ENCODE measurements around the gene MBD4. TPM values are rescaled to one million over a fixed set of nuclear protein-coding genes. Genes with fewer than 3 reads are reported as not detected.

The MBD4 gene
- total RNA-seq, 1 experiment from 2014 or later = 15.7 TPM

GRCh38 chr3:129416415-129416814 is 23.3 kb downstream of the MBD4 start:
- H3K4me1 ChIP-seq (ENCODE audit: control insufficient read depth in 1 of 2, insufficient read depth in 2 of 2, low read length in 2 of 2) = peaks cover 0 to 5% of the 10 kb centered on the region in 2 experiments; a peak in 1 of 4 replicates
- no peaks in the 10 kb centered on the region for H3K79me2 ChIP-seq (ENCODE audit: insufficient read depth, low read length)
- H3K36me3 ChIP-seq (ENCODE audit: control insufficient read depth in 1 of 2, insufficient read depth in 2 of 2, low read length in 2 of 2) = no peaks in the 10 kb centered on the region
- BruUV-seq (replicated peaks) = no TSS peak
- H2AFZ ChIP-seq (ENCODE audit: low read depth, low read length, poor library complexity, severe bottlenecking) = no peak overlapping the region
- peaks cover 3% of the 10 kb centered on the region; the same call in 1 of the 2 replicates for H3K27me3 ChIP-seq (ENCODE audit: insufficient read depth, low read length)
- ATAC-seq (no peak), DNase-seq (ENCODE audit: low read depth, low spot score) (no peak)
- CTCF ChIA-PET = no interaction called here
- no peaks in the 10 kb centered on the region for H3K9me3 ChIP-seq (ENCODE audit: control insufficient read depth in 1 of 2, insufficient read depth in 1 of 2, low read depth in 1 of 2, low read length in 2 of 2)
- no peak overlapping the region for H3K4me3 ChIP-seq (replicated peaks in 1 of 2; ENCODE audit: low read depth in 1 of 2, low read length in 2 of 2)
- no peak overlapping the region for H3K9ac ChIP-seq (ENCODE audit: low read length)
- intact Hi-C loops (cut with micrococcal nuclease) = no loop called here
- H3K4me2 ChIP-seq (ENCODE audit: low read length) = no peak overlapping the region
- H3K27ac ChIP-seq (ENCODE audit: low read depth, low read length) = no peak overlapping the region
- RAD21 ChIA-PET (ENCODE audit: low non-redundant PET in 1 of 2, low total read pairs in 2 of 2, uncharacterized antibody in 2 of 2, unreplicated experiment in 2 of 2) = no interaction called here
- POLR2A ChIA-PET = no interaction called here
- no peak for TF ChIP-seq SP1 (IDR thresholded peaks at IDR 0.05; ENCODE audit: low read depth)
- no peak for TF ChIP-seq EZH2phosphoT487 (IDR thresholded peaks at IDR 0.05; ENCODE audit: borderline replicate concordance)
- no peak for TF ChIP-seq EGR1 (IDR thresholded peaks at IDR 0.05; ENCODE audit: low read depth)
- no peak for TF ChIP-seq POLR2AphosphoS5 (IDR thresholded peaks at IDR 0.05; ENCODE audit: low read depth, low read length)
- no peak for TF ChIP-seq TCF7L2 (IDR thresholded peaks at IDR 0.05; ENCODE audit: borderline replicate concordance, extremely low read depth, insufficient read depth, insufficient read length)
- TF ChIP-seq, protein P1, sequence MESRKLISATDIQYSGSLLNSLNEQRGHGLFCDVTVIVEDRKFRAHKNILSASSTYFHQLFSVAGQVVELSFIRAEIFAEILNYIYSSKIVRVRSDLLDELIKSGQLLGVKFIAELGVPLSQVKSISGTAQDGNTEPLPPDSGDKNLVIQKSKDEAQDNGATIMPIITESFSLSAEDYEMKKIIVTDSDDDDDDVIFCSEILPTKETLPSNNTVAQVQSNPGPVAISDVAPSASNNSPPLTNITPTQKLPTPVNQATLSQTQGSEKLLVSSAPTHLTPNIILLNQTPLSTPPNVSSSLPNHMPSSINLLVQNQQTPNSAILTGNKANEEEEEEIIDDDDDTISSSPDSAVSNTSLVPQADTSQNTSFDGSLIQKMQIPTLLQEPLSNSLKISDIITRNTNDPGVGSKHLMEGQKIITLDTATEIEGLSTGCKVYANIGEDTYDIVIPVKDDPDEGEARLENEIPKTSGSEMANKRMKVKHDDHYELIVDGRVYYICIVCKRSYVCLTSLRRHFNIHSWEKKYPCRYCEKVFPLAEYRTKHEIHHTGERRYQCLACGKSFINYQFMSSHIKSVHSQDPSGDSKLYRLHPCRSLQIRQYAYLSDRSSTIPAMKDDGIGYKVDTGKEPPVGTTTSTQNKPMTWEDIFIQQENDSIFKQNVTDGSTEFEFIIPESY (IDR thresholded peaks at IDR 0.05; ENCODE audit: extremely low read depth, insufficient replicate concordance, low read length) = no peak
- TF ChIP-seq, protein P2, sequence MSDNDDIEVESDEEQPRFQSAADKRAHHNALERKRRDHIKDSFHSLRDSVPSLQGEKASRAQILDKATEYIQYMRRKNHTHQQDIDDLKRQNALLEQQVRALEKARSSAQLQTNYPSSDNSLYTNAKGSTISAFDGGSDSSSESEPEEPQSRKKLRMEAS (IDR thresholded peaks at IDR 0.05) = no peak
- no peak for TF ChIP-seq SIN3A (IDR thresholded peaks at IDR 0.05; ENCODE audit: low read depth)
- TF ChIP-seq EZH2 (IDR thresholded peaks at IDR 0.05) = no peak
- no peak for TF ChIP-seq ATF3 (IDR thresholded peaks at IDR 0.05)
- no peak for TF ChIP-seq ZFX (IDR thresholded peaks at IDR 0.05)
- no peak for TF ChIP-seq CBX3 (IDR thresholded peaks at IDR 0.05; ENCODE audit: low read depth)
- no peak for TF ChIP-seq JUND (IDR thresholded peaks at IDR 0.05)
- no peak for TF ChIP-seq CEBPB (IDR thresholded peaks at IDR 0.05; ENCODE audit: low read depth)
- TF ChIP-seq ELF1 (IDR thresholded peaks at IDR 0.05; ENCODE audit: borderline replicate concordance, low read depth) = no peak
- no peaks in the 10 kb centered on the region for H3K9me2 ChIP-seq (ENCODE audit: insufficient read depth)
- H4K20me1 ChIP-seq (ENCODE audit: insufficient read depth) = no peaks in the 10 kb centered on the region

All from HCT116 (cell line).